Lower leg skin (tissue), 4 donors: Measurements from ENCODE around the gene JUP. TPM values are rescaled to one million over a fixed set of nuclear protein-coding genes. Genes with fewer than 3 reads are reported as not detected.

Experiments used
- DNase-seq, 2 donors: peaks; one replicate each; pipeline ENCODE4 v3.0.0-alpha.2; 2019; ENCODE audit warnings: low spot score in 2 of 2
- H3K4me3 ChIP-seq: fragments of 200-600 bp; sonication (generic); 2 replicates; pipeline ENCODE4 v1.5.1; 2017; ENCODE audit warnings: mild to moderate bottlenecking, low read depth; ENCODE audit not compliant: poor library complexity, severe bottlenecking
- CTCF ChIP-seq, 3 donors: fragments of 450-650 bp; IDR thresholded peaks; one replicate each; pipeline ENCODE4 v1.5.1; 2016; ENCODE audit warnings: antibody characterized with exemption in 3 of 3, mild to moderate bottlenecking in 3 of 3, moderate library complexity in 2 of 3
- POLR2A ChIP-seq, 2 donors: fragments of 450-650 bp; IDR thresholded peaks; one replicate each; pipeline ENCODE4 v1.6.1; 2016 to 2017; ENCODE audit warnings: antibody characterized with exemption in 2 of 2, mild to moderate bottlenecking in 1 of 2, moderate library complexity in 1 of 2
- WGBS, 2 donors: methylation state at CpG; one replicate each; pipeline ENCODE4 v1.1.5; 2018; 5-methylcytosine and 5-hydroxymethylcytosine counted together
- intact Hi-C: fragments of 100-400 bp; cut with DNase I; formaldehyde crosslinking; loops from one replicate; pipeline ENCODE4 v1.15.0; 2023; ENCODE audit warnings: low total_unique reads
- total RNA-seq, 4 donors: library from RNA; depleted of rRNA; stranded (reverse); fragments of >200 nt; gene quantifications; one replicate each; pipeline ENCODE4 v1.1.0, GENCODE V29; 2016

The JUP gene
- total RNA-seq, 4 donors from 2014 or later, result 1,980 to 2,336 (median 2,116) TPM

- TF ChIP-seq POLR2A (IDR thresholded peaks at IDR 0.05), result no peak
- TF ChIP-seq CTCF (IDR thresholded peaks at IDR 0.05), result no peak
- WGBS, 2 donors, result 81 to 92% methylated on average over 10 of the region's 10 CpGs
- no peak overlapping the region for H3K4me3 ChIP-seq
- no peak for DNase-seq
- intact Hi-C loops, result no loop called here
These were observed 9.8 kb upstream of the JUP start for GRCh38 chr17:41796121-41796895.

GRCh38 chr17:41794540-41794975 is 8.0 kb upstream of the JUP start:
- DNase-seq, result no peak
- intact Hi-C loops, result no loop called here
- no peak overlapping the region for H3K4me3 ChIP-seq
- WGBS, 2 donors, result 92 to 93% methylated on average over 5 of the region's 5 CpGs
- TF ChIP-seq POLR2A (IDR thresholded peaks at IDR 0.05) (no peak), CTCF (IDR thresholded peaks at IDR 0.05) (no peak)

GRCh38 chr17:41793784-41794539 is 7.5 kb upstream of the JUP start:
- TF ChIP-seq POLR2A (IDR thresholded peaks at IDR 0.05) (no peak), CTCF (IDR thresholded peaks at IDR 0.05) (no peak)
- intact Hi-C loops, result no loop called here
- 40 to 59% methylated on average over 14 of the region's 14 CpGs for WGBS, 2 donors
- H3K4me3 ChIP-seq, result no peak overlapping the region
- no peak for DNase-seq

GRCh38 chr17:41792845-41793783 is 6.6 kb upstream of the JUP start:
- TF ChIP-seq CTCF (IDR thresholded peaks at IDR 0.05), result no peak
- TF ChIP-seq POLR2A (IDR thresholded peaks at IDR 0.05), result no peak
- intact Hi-C loops, result no loop called here
- no peak for DNase-seq
- WGBS, 2 donors, result 29 to 31% methylated on average over 21 to 22 of the region's 22 CpGs
- H3K4me3 ChIP-seq, result no peak overlapping the region

GRCh38 chr17:41787021-41787418 is 509 bp upstream of the JUP start:
- H3K4me3 ChIP-seq, result no peak overlapping the region

More at GRCh38 chr17:41787021-41787418, 509 bp upstream of the JUP start:
- DNase-seq, result no peak
- TF ChIP-seq CTCF (IDR thresholded peaks at IDR 0.05), result no peak
- no peak for TF ChIP-seq POLR2A (IDR thresholded peaks at IDR 0.05)
- WGBS, 2 donors, result 22% methylated on average over 4 of the region's 4 CpGs
- intact Hi-C loops, result no loop called here
